ENCODE data around the gene SMU1.

The SMU1 gene

DNA sequence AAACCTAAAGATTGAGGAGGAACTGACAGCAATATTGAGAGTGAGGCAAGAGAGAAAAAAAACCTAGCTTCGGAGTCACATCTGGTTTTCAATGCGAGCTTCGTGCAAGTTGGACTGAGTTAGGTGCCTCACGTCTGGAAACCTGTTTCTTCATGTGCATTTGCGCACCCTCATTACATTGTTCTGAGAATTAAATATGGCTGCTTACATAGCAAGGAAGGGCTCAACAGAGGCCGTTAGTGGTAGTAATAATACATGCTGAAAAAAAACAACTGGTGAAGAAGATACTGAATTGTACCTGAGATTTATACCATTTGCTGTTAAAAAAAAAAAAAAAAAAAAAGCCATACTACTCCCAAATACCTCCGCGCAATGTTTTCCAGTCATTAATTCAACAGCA is 32.8 kb downstream of the SMU1 start:
- DNase-seq: peak; percentile 28

DNA sequence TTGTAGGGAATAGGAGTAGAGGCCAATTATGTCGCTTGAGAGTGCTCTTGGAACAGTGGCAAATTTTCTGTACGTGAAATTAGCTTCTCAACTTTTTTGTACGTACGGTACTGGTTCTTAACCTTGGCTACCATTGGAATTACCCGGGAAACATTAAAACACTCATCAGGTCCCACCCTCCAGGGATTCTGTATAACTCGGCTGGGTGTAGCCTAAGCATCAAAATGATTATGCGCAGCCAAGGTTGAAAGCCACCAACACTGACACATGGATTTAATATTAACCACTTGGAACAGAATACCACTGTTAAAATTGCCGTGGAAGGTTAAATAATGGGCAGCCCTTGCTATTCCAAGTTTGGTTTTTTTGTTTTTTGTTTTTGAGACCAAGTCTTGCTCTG is 34.0 kb downstream of the SMU1 start:
- no peak for DNase-seq

DNA sequence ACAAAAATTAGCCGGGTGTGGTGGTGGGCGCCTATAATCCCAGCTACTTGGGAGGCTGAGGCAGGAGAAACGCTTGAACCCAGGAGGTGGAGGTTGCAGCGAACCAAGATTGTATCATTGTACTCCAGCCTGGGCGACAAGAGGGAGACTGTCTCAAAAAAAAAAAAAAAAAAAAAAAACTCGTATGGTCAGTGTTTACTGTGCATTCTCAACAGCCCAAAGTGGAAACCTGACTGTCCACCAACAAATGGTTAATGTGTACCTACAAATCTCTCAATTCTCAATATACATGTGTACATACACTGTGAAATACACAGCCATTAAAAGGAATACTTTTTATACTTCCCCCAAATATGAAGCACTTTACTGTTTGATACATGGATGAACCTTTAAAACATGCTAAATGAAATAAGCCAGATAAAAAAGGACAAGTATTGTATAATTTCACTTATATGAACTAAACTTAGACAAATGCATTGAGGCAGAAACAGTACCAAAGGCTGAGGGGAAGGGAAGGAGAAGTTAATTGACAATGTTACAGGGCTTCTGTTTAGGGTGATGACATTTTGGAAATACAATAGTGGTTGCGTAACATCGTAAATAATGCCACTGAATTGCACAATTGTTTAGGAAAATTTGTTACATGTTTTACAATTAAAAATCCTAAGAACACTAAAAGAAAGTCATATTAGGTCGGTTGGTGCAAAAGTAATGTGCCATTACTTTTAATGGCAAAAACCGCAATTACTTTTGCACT is 34.9 kb downstream of the SMU1 start:
- DNase-seq: no peak

DNA sequence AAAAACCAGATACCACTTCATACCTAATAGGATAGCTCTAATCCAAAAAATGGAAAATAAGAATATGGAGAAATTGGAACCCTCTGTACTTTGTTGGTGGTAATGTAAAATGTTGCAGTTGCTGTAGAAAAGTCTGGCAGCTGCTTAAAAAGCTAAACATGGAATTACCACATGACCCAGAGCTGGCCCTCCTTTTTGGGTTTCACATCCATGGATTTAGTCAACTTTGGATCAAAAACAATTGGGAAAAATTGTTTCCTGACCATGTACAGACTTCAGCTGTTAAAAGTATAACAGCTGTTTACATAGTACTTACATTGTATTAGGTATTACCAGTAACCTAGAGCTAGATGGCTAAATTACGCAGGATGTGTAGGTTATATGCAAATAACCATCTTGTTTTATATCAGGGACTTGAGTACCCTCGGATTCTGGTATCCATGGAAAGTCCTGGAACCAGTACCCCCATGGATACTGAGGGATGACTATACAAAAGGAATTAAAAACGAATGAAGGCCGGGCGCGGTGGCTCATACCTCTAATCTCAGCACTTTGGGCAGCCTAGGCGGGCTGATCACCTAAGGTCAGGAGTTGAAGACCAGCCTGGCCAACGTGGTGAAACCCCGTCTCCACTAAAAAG is 35.6 kb downstream of the SMU1 start:
- DNase-seq: no peak

DNA sequence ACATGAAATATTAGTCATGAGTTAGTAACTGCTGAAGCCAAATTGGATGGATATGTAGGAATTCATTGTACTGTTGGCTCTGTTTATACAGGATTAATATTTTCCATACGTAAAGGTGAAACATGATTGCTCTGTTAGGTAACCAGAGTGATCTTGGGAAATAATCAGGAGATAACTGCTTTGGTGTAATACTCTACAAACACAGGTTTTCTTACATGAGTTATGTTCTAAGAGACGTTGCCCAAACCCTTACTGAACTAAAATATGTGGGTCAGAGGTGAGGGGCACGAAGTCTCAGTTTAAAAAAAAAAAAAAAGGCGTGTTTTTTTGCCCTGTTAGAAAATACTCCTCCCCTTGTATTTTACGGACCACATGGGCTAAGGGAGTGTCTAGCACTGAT is 43.6 kb downstream of the SMU1 start:
- DNase-seq: no peak

DNA sequence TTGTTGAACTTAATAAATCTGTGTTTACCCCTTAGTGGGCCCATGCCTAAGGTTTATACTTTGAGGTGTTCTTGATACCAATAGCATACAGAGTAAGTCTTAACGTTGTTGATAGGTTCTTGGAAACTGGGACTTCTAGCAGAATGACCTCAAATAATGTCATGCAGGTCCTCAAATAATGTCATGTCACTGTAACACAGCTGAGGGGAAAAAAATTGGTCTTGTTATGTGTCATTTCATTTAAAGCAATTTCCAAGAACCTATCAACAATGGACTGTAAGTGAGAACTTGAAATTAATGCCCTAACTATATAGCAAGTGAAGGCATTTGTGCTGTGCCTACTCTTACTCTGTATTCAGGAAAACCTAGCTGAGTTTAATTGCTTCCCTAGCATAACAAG is 44.2 kb downstream of the SMU1 start:
- DNase-seq: no peak

DNA sequence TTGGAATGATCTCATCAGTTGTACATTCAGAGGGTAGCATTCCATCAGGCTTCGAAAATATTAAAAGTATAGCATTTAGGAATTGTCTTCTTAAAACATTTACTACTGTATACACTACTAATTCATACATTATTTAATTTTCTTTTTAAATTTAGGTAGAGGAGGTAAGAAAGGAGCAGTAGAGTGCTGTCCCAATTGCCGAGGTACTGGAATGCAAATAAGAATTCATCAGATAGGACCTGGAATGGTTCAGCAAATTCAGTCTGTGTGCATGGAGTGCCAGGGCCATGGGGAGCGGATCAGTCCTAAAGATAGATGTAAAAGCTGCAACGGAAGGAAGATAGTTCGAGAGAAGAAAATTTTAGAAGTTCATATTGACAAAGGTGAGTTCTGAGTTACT is 46.2 kb downstream of the SMU1 start:
- no peak for DNase-seq

DNA sequence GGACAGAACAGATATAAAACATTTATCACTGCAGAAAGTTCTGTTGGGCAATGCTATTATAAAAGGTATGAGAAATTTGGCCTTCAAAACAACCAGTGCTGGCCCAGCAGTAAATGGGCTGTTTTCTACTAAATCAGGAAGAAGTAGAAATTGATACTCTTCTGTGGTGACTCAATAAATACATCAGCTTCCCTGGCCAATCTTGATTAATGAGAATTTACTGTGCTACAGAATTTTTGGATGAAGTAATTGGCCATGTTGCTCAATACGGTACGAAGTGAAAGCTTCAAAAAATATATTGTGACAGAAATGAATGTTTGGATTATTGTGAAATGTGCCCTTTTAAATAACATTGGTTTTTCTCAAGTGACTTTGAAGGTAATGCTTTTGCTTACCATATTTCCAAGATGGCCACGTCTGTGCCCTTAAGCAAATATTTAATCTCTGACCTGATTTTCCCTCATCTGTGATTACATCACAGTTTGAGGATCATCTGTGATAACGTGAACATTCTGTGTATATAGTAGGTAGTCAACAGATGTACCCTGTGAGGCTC is 47.2 kb downstream of the SMU1 start:
- DNase-seq: no peak

DNA sequence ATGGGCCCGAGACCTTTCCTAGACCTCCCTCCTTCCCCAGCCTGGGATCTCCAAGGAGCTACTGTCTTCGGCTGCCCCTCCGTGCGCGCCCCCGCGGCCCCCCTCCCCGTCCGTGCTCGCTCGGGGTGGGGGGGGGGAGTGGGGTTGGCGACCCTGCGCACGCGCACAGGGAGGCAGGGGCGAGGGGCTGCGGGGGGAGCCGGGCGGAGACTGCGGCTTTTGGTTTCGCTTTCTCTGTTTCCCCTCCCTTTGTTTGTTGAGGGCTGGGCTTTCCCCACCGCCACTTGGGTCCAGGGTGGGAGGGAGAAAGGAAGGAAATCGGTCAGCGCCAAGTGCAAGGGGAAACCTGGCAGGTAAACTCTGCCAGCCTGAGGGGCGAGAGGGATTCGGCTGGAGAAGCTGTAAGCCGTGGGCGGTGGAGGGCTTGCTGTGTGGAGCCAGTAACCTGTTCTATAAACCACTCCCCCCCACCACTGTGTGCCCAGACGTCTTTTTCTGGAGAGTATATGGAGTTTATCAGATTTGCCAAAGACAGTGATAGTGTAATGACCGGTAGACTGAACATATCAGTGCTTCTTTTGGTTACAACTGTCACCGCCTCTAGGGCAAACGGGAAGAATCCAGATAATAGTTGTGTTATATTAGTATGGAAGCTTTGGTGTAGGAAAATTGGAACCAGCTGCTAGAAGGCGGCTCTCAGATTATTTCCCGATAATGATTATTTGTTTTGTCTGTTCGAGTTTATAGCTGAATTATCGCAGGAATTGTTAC is 50.7 kb downstream of the SMU1 start:
- DNase-seq: peak; percentile 68

DNA sequence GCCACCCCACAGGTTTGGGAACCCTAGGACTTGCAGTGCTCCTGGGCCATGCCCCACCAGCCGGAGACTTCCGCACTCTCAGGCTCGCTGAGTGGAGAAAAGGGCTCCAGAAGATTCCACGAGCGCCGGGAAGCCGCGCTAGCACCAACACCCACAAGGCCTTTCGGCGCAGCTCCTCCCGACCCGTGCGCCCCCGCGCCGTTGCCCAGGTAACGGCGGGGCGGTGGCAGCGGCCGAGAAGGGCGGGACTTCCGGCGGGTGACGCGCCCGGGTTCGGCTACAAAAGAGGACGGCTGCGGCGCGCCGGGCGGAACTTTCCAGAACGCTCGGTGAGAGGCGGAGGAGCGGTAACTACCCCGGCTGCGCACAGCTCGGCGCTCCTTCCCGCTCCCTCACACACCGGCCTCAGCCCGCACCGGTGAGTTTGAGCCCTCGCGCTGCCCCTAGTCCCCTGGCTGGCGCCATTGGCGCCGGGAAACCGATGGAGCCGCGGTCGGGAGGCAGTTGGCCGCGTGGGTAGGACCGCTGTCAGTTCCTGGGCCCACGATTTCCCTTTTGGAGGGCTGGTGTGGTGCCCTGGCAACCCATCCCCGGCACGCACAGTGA is 51.4 kb downstream of the SMU1 start, which contains the start of gene DNAJA1:
TSS of gene DNAJA1 (plus strand) at position 308 of the 606 bp plus-strand sequence. CDS start 1,212 bp downstream, outside the sequence.
- DNase-seq: peak; percentile 94

DNA sequence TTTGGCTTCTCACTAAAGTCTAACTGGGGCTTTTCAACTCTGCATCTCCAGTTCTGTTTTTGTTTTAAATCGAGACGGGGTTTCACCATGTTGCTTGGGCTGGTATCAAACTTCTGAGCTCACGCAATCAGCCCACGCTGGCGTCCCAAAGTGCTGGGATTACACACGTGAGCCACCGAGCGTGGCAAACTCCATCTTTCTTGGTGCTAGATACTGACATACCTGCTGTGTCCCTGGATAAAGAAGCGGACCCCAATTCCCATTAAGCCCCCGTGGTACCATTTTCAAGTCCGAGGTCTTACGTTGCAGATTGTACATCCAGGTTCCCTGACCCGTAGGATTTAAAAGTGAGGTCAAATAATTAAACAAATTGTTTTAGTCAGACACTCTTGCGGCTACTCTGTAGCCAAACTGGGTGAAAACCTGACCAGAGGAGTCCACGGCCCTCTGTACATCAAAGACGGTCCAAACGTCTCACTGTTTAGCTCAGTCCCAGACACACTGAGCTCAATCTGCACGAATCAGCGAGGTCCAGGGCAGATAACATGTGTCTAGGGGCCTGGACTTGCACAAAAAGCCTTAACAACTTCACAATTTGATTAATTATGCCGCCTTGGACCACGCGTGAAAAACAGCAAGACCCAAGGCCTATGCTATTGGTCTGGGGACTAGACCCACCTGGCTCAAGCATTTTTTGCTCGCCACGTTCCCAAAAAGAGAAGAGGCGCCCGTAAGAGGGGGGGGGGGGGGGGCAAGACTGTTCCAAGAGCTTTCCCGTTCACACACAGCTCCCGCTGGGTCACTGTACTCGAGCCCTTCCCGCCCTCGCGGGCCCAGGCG is 52.1 kb downstream of the SMU1 start:
- peak; percentile 42 for DNase-seq

DNA sequence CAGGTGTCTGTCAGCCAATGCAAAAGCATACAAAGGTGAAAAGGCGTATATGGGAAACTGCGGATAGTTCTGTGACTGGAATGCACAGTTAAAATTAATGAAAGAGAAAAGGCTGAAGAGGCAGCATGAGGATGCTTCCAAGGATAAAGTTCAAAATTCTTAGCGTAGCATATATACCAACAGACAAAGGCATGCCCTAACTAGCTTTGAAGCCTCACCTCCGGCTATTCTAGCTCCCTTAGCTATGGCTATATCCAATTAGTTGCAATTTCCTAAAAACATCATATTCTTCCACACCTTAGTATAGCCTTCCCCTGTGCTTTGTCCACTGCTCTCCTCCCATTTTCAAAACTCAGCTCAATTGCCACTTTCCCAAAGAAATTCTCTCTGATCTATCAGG is 52.8 kb downstream of the SMU1 start:
- no peak for DNase-seq

DNA sequence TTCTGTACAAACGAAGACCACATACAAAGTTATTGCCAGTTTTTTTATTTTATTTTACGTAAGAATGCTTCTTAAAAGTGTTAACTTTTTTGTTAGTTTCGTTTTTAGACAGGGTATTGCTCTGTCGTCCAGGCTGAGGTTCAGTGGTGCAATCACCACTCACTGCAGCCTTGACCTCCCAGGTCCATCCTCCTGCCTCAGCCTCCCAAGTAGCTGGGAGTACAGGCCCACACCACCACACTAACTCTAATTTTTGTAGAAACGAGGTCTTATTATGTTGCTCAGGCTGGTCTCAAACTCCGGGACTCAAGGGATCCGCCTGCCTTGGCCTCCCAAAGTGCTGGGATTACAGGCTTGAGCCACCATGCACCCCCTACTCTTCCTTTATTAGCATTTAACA is 53.7 kb downstream of the SMU1 start:
- no peak for DNase-seq

DNA sequence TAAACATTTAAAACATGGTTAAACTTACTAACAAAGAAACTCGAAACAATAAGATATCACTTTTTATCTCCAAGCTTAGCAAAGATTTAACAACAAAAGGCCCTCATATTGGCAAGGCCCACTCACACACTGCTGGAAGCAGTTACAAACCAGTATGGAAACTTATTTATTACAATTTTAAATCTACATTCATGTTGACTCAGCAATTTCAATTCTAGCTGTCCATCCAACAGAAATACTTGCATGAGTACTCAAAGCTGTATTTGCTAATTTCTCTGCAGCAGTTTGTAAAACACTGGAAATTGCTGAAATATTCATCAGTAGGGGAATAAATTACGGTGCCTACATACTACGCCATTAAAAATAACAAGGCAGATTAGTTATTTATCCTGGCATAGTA is 54.2 kb downstream of the SMU1 start:
- DNase-seq: no peak

DNA sequence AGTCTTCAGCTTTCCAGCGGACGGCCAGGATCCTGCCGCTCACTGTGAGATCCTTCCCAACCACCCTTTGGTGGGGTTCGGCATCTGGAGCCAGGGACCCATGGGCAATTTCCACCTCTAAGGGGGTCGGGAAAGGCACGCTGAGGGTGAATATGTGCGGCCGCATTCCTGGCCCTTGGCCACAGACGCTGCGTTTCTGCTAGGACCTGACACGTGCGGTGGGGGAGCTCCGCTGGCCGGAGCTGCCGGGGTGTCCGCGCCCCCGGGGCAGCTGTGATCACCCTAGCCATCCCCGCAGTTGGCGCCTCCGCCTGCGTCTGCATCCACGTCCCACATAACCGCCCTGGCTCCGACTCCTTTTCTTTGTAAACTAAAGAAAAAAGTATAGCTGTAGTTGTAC is 56.7 kb downstream of the SMU1 start:
- DNase-seq: no peak

DNA sequence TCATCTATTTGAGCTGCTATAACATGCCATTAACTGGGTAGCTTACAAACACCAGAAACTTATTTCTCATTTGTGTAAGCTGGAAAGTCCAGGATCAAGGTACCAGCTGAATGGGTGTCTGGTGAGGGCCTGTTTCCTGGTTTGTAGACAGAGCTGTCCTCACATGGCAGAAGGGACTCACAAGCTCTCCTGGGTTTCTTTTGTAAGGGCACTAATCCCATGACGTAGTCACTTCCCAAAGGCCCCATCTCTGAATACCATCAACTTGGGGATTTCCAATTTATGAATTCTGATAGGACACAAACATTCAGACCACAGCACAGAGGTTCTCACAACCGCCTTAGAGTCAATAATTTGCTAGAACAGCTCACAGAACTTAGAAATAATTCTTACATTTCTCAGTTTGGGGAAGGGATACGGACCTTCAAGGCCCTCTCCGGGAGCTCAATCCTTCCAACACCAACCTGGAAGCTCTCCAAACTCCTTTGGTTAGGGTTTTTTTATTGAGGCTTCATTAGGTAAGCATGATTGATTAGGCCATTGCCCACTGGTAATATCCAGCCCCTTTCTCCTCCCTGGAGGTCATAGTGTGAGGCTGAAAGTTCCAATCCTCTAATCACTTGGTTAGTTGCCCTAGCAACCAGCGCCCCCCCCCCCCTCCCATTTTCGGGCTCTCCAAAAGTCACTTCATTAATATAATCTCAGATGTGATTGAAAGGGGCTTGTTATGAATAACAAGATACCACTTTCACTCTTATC is 59.0 kb downstream of the SMU1 start:
- DNase-seq: no peak

DNA sequence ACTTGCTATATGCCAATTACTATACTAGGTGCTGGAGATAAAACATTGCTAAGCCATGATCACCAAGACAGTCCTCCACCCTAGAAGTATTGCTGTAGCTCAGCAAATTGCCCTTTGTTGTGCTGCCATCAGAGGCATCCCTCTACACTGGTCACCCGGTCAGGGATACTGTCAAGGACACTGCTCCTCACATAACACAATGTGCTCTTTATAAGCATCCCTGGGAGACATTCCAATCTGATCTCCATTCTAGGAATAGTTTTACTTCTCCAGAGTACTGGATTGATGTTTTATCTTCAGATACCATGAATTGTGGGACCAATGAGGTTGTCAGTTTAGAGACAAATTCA is 61.8 kb downstream of the SMU1 start:
- no peak for DNase-seq

DNA sequence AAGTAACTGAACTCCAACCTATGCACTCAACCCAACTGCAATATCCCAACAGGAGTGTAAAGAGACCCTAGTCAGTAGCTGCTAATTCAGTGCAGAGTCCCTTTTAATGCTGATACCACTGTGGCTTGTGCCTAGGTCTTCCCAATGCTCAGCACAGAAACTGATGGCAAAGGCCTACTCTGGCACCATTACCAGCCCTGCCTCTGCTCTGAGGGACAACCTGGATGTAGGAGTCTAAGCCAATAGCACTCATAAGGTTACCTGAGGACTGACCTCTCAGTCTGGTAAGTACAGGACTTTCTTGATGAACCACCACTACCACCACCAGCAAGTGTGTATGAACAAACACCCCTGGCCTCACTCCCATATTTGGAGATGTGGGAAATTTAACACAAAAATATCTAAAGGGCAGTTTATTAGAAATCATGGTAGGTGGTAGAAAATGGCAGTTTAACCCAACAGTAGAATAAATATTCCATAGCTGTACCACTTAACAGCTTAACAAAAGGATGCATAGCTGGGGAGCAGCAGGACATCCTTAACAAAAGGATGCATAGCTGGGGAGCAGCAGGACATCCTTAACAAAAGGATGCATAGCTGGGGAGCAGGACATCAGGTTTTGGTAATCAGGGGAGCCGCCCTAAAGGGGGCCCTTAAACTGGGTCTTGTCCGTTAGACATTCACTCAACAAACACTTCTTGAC is 62.4 kb downstream of the SMU1 start:
- no peak for DNase-seq

DNA sequence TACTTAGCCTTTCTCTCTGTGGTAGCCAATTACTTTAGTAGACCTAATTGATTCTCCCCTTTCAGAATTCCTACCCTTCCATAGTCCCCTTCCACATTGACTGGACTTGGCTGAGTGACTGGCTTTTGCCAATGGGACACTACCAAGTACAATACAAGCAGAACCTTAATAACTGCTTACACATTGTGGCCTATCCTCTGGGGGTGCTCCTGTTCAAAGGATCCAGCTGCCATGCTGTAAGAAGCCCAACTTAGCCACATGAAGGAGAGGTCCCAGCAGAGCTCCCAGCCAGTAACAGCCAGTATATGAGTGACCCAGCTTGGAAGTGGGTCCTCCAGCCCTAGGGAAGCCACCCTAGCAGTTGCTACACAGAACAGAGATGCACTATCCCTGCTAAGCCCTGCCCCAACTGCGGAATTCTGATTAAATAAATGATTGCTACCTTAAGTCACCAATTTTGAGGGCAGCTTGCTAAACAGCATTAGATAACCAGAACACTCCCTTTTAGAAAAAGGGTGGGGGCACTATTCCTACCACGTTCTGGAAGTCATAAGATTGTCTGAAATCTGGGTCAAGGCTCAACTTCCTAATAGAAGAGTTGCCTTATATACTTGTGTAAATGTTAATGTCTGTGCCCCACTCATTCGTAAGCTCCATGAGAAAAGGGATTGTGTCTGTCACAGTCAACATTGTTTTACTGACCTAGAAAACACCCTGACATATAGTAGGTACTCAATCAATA is 64.0 kb downstream of the SMU1 start:
- DNase-seq: no peak

DNA sequence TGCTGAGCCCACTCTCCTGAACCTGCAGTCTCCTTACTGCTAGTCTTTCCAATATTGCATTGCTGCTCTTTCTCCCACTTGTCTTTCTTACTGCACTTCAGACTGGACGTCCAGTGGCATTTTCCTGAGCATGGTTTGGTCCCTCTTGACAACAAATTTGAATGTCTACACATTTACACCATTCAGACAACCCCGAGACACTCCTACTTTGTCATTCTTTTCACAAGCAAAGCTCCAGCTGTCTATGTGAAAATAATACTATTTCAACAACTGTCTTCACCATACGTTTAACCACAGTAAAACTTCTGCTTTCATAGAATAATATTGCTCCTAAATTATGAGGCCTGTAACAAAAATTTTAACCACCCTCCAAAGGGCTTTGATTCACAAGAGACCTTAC is 64.6 kb downstream of the SMU1 start:
- no peak for DNase-seq

Measured in NCI-H82 (cell line).